ENCODE results near the gene RHBDD3. TPM values are rescaled to one million over a fixed set of nuclear protein-coding genes. Genes with fewer than 3 reads are reported as not detected.

RHBDD3 gene
- total and polyA plus RNA-seq, 2 of the 4 experiments (the other 2 are of a cell fraction), result 5.7 to 21.5 TPM

GRCh38 chr22:29275819-29276565 is 8.2 kb upstream of the RHBDD3 start:
- dilution Hi-C loops (cut with HindIII; ENCODE audit: low sequenced_read_pairs, unreplicated experiment), result no loop called here
- Histone ChIP-seq H4K20me1 (ENCODE audit: insufficient read depth, low read length) (peaks cover 93% of the 10 kb centered on the region), H3K27me3 (ENCODE audit: control insufficient read depth, insufficient read depth, low read length) (no peaks in the 10 kb centered on the region), H2BK20ac (ENCODE audit: low read depth, low read length) (no peak overlapping the region), H3K23ac (ENCODE audit: low read depth, low read length) (no peak overlapping the region), H3K9me3 (ENCODE audit: control insufficient read depth, insufficient read depth, low read length) (no peaks in the 10 kb centered on the region), H2AK9ac (replicated peaks; ENCODE audit: low read depth, low read length, poor library complexity) (no peak overlapping the region), H4K8ac (ENCODE audit: low read depth in 2 of 2, low read length in 2 of 2) (no peak overlapping the region), H2BK5ac (ENCODE audit: low read depth, low read length, poor library complexity, severe bottlenecking) (no peak overlapping the region), H3K56ac (ENCODE audit: extremely low read depth, insufficient read depth, low read length) (no peak overlapping the region), H3K4me3 (ENCODE audit: insufficient read depth, low read depth, low read length) (no peak overlapping the region), H3K36me3 (ENCODE audit: control insufficient read depth, insufficient read depth, low read length) (peaks cover 55% of the 10 kb centered on the region), H4K5ac (ENCODE audit: low read depth, low read length) (no peak overlapping the region), H2AK5ac (ENCODE audit: low read depth, low read length) (no peak overlapping the region), H2AFZ (replicated peaks; ENCODE audit: low read length, poor library complexity) (no peak overlapping the region), H3K4ac (ENCODE audit: low read depth, low read length) (no peak overlapping the region), H3K14ac (replicated peaks; ENCODE audit: low read depth, low read length) (no peak overlapping the region), H3K9ac (ENCODE audit: low read depth, low read length) (no peak overlapping the region), H3K4me2 (ENCODE audit: low read depth, low read length) (no peak overlapping the region), H3K18ac (ENCODE audit: low read depth, low read length) (no peak overlapping the region), H3K4me1 (ENCODE audit: control insufficient read depth, insufficient read depth, low read length) (peaks cover 1% of the 10 kb centered on the region; the same call in 1 of the 2 replicates), H2BK120ac (ENCODE audit: low read depth, low read length) (no peak overlapping the region), H2BK15ac (ENCODE audit: low read depth, low read length) (no peak overlapping the region), H3K79me1 (ENCODE audit: low read depth in 1 of 2, low read length in 2 of 2) (peaks cover 9 to 67% of the 10 kb centered on the region in 2 experiments), H3K27ac (ENCODE audit: insufficient read depth, low read length) (no peak overlapping the region), H4K91ac (ENCODE audit: insufficient read depth, low read depth, low read length) (no peak overlapping the region), H3K9me1 (ENCODE audit: insufficient read depth, low read length) (peaks cover 13% of the 10 kb centered on the region)
- TF ChIP-seq CTCF (conservative IDR thresholded peaks at IDR 0.05; ENCODE audit: low read depth, low read length) (no peak), CHD1 (IDR thresholded peaks at IDR 0.05; ENCODE audit: low read depth, low read length) (no peak), SMC3 (IDR thresholded peaks at IDR 0.05; ENCODE audit: low read depth, low read length) (no peak), MAFK (IDR thresholded peaks at IDR 0.05; ENCODE audit: low read depth, low read length) (no peak), POLR2A (IDR thresholded peaks at IDR 0.05; ENCODE audit: low read depth, low read length) (no peak), NFE2L2 (IDR thresholded peaks at IDR 0.05; ENCODE audit: low read depth, low read length) (no peak), BHLHE40 (IDR thresholded peaks at IDR 0.05; ENCODE audit: low read depth, low read length) (no peak), MXI1 (IDR thresholded peaks at IDR 0.05; ENCODE audit: borderline replicate concordance, low read depth, low read length) (no peak), USF2 (IDR thresholded peaks at IDR 0.05; ENCODE audit: low read depth, low read length) (no peak), ELK1 (IDR thresholded peaks at IDR 0.05; ENCODE audit: borderline replicate concordance, low read depth, low read length) (no peak), RFX5 (IDR thresholded peaks at IDR 0.05; ENCODE audit: low read depth, low read length) (no peak), CEBPB (IDR thresholded peaks at IDR 0.05; ENCODE audit: low read depth, low read length) (no peak)
- intact Hi-C loops (cut with micrococcal nuclease), result loop anchor here (2.0 kb wide), 1 partner anchor 13 kb away; no protein-coding TSS in a partner anchor
- no CpG with 5 or more reads among the region's 3 CpGs for WGBS, 2 experiments (ENCODE audit: extremely low coverage in 2 of 2, insufficient read length in 1 of 2)
- BruUV-seq (replicated peaks), result no TSS peak
- POLR2A ChIA-PET (ENCODE audit: unreplicated experiment), result no interaction called here
- in situ Hi-C loops (cut with MboI; ENCODE audit: low sequenced_read_pairs), result no loop called here
- CTCF ChIA-PET, result no interaction called here
- no peak for ATAC-seq (ENCODE audit: low read depth)
- no peak for DNase-seq

Measured in IMR-90 (cell line).